Mucosa of rectum (tissue), 2 donors: ENCODE results near the gene TMIGD3.

Experiments used
- H3K27ac ChIP-seq, 2 donors: one replicate each; pipeline ENCODE4 v1.7.0; 2013; ENCODE audit warnings: inconsistent platforms in 2 of 2, low read depth in 2 of 2, low read length in 2 of 2
- H3K27me3 ChIP-seq, 2 donors: one replicate each; pipeline ENCODE4 v1.7.0; 2013; ENCODE audit warnings: low read length in 2 of 2; ENCODE audit not compliant: control insufficient read depth in 2 of 2, insufficient read depth in 2 of 2
- H3K36me3 ChIP-seq, 2 donors: one replicate each; pipeline ENCODE4 v1.7.0; 2013; ENCODE audit warnings: low read length in 2 of 2; ENCODE audit not compliant: control insufficient read depth in 2 of 2, insufficient read depth in 2 of 2
- H3K4me1 ChIP-seq, 2 donors: one replicate each; pipeline ENCODE4 v1.7.0; 2013; ENCODE audit warnings: low read length in 2 of 2, mild to moderate bottlenecking in 1 of 2; ENCODE audit not compliant: control insufficient read depth in 2 of 2, insufficient read depth in 2 of 2
- H3K4me3 ChIP-seq, 2 donors: one replicate each; pipeline ENCODE4 v1.7.0; 2013; ENCODE audit warnings: low read length in 2 of 2
- H3K9ac ChIP-seq, 2 donors: one replicate each; pipeline ENCODE4 v1.7.0; 2013; ENCODE audit warnings: low read length in 2 of 2, low read depth in 1 of 2, mild to moderate bottlenecking in 1 of 2
- H3K9me3 ChIP-seq, 2 donors: one replicate each; pipeline ENCODE4 v1.7.0; 2013; ENCODE audit warnings: low read length in 2 of 2; ENCODE audit not compliant: control insufficient read depth in 2 of 2
- donor health status: healthy.
- donor health status: Normal muscosa, but diverticular disease.

The TMIGD3 gene

GRCh38 chr1:111441573-111442192, 61.8 kb downstream of the TMIGD3 start:
- Histone ChIP-seq H3K4me3 (no peak overlapping the region), H3K9me3 (no peaks in the 10 kb centered on the region), H3K4me1 (peaks cover 3 to 4% of the 10 kb centered on the region in 2 donors), H3K9ac (no peak overlapping the region), H3K36me3 (peaks cover 51 to 59% of the 10 kb centered on the region in 2 donors), H3K27ac (no peak overlapping the region), H3K27me3 (no peaks in the 10 kb centered on the region)

- H3K4me3 ChIP-seq = no peak overlapping the region
- H3K9me3 ChIP-seq = no peaks in the 10 kb centered on the region
- no peak overlapping the region for H3K27ac ChIP-seq
- no peaks in the 10 kb centered on the region for H3K4me1 ChIP-seq
- H3K9ac ChIP-seq = no peak overlapping the region
- peaks cover 43 to 49% of the 10 kb centered on the region in 2 donors for H3K36me3 ChIP-seq
- no peaks in the 10 kb centered on the region for H3K27me3 ChIP-seq
Measured at GRCh38 chr1:111439461-111440351, 63.7 kb downstream of the TMIGD3 start.

- Histone ChIP-seq H3K4me1 (no peaks in the 10 kb centered on the region), H3K36me3 (peaks cover 21 to 22% of the 10 kb centered on the region in 2 donors), H3K9ac (no peak overlapping the region), H3K9me3 (no peaks in the 10 kb centered on the region), H3K27me3 (no peaks in the 10 kb centered on the region), H3K27ac (no peak overlapping the region), H3K4me3 (no peak overlapping the region)
Measured at GRCh38 chr1:111436726-111437125, 66.7 kb downstream of the TMIGD3 start.
